NCI-H510A (cell line): ENCODE results near the gene FAM200B.

Source experiments
- DNase-seq: peaks from one replicate; lab custom pipeline; 2025; lab: John Stamatoyannopoulos, UW

The FAM200B gene

DNA sequence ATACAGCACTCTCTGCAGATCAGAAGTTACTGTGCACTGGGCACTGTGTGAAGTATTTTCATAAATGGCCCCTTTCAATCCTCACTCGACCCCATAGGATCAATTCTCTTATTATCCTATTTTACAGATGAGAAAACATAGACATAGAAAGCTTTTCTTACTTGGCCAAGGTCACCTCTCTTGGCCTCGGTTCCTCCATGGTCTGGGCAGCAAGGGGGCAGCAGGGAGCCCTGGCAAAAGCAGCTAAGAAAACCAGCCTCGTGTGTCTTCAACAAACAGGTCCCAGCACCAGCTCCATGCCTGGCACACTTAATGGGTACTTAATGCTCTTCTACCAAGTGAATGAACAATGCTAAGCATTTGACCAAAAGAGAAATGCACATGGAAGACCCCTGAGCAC, 55.6 kb downstream of the FAM200B start:
- no peak for DNase-seq

DNA sequence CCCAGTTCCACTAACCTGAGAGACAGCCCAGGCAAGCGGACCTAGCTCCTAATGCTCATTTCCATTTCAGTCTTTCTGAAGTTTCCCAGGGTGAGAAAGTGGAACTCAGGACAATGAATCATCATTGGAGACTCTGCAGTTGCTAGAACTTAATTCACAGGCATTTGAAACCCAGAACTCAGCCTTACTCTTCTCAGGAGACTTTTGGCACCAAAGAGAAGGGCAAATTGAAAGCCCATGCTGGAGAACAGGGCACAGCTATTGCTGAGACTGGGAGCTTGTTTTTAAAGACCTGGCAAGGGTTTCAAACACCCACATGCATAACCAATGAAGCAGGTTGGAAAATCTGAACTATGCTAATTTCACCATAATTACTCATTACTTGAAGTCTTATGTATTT, 57.2 kb downstream of the FAM200B start:
- no peak for DNase-seq
